Skeletal muscle cell (primary cell): ENCODE data around the gene FAM186B.
A peak's percentile ranks its signal among the peaks of the same experiment; 100 is the strongest.

Source experiments
- DNase-seq: peaks from one replicate; pipeline ENCODE4 v3.0.0-alpha.2; 2010; ENCODE audit warnings: low read depth
- H3K4me3 ChIP-seq: 2 replicates; pipeline ENCODE4 v1.5.1; 2011; ENCODE audit warnings: low read depth, mild to moderate bottlenecking, control low read depth, low read length, moderate library complexity

The FAM186B gene

DNA sequence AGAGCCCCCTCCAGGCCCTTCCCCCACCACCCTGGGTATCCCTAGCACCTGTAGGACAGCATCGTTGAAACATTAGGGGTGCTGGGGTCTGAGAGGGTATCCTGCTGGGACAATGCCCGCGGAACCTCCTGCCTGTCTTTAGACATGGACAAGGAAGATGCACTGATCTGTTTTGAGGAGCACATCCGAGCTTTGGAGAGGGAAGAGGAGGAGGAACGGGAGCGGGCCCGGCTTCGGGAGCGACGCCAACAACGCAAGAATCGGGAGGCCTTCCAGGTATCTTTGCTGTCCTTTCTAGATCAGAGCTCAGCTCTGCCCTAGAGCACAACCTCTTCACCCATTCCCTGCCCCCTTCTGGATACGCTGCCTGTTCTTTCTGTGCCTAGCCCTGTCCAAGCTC is 31.1 kb upstream of the FAM186B start:
- no peak overlapping the region for H3K4me3 ChIP-seq
- DNase-seq = no peak

GRCh38 chr12:49635656-49636055 is 30.2 kb upstream of the FAM186B start:
- no peak for DNase-seq
- H3K4me3 ChIP-seq = no peak overlapping the region

GRCh38 chr12:49635036-49635435 is 29.6 kb upstream of the FAM186B start:
- H3K4me3 ChIP-seq = no peak overlapping the region
- no peak for DNase-seq

GRCh38 chr12:49633703-49634345 is 28.4 kb upstream of the FAM186B start:
- no peak overlapping the region for H3K4me3 ChIP-seq
- DNase-seq = no peak

- no peak for DNase-seq
- no peak overlapping the region for H3K4me3 ChIP-seq
Observed at GRCh38 chr12:49632986-49633702, 27.7 kb upstream of the FAM186B start.

DNA sequence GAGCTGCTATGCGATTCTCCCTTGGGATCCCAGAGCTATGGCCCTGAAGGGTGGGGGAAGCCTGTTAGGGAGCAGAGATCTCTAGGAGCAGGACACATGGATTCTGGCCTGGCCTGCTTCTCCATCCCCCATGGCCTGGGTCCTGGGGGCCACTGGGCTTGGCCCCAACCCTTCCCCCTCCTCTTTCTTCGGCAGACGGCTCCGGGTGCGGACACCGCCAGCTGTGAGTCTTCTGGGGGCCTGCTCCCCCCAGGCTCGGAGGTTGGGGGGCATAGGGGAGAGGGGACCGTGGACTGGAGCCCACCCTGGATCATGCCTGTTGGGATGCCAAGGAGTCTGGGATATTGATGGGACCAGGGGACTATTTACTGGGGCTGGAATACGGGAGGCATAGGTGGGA is 27.0 kb upstream of the FAM186B start:
- no peak for DNase-seq
- no peak overlapping the region for H3K4me3 ChIP-seq

- H3K4me3 ChIP-seq = no peak overlapping the region
- DNase-seq = no peak
Observed at GRCh38 chr12:49631336-49631907, 26.0 kb upstream of the FAM186B start.

- no peak overlapping the region for H3K4me3 ChIP-seq
- DNase-seq = no peak
Observed at GRCh38 chr12:49627752-49628360, 22.4 kb upstream of the FAM186B start.

DNA sequence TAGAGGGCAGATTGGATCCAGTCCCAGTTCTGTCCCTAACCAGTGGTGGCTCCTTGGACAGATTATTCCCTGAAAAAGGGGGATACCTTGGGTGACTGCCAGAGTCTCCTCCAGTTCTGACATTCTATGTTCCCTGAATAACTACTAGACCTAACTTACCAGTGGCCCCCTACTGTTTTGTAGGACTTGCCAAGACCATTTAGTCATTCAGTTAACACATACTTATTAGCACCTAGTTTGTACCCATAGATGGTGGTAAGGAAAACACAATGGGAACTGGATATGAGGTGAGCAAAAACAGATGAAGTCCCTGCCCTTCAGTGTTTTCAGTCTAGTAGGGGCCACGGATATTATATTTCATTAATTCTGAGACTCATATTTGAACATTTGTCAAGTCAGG is 21.4 kb upstream of the FAM186B start:
- H3K4me3 ChIP-seq = no peak overlapping the region
- DNase-seq = no peak

GRCh38 chr12:49626169-49626835 is 20.9 kb upstream of the FAM186B start:
- DNase-seq = no peak
- no peak overlapping the region for H3K4me3 ChIP-seq

- DNase-seq = no peak
Observed at GRCh38 chr12:49624921-49625577, 19.6 kb upstream of the FAM186B start.

GRCh38 chr12:49623142-49623904 is 17.9 kb upstream of the FAM186B start, which contains the start of gene PRPF40B:
Gene PRPF40B (plus strand): TSS chr12:49623561. CDS start chr12:49623591, 30 bp downstream.
- DNase-seq = no peak

More at GRCh38 chr12:49624921-49625577, 19.6 kb upstream of the FAM186B start:
- H3K4me3 ChIP-seq = no peak overlapping the region

GRCh38 chr12:49622501-49623141 is 17.2 kb upstream of the FAM186B start:
- no peak for DNase-seq
- H3K4me3 ChIP-seq = peak overlapping the region; percentile 64

More at GRCh38 chr12:49623142-49623904, 17.9 kb upstream of the FAM186B start, which contains the start of gene PRPF40B:
- peak within 1 kb of the TSS; percentile 64 for H3K4me3 ChIP-seq

DNA sequence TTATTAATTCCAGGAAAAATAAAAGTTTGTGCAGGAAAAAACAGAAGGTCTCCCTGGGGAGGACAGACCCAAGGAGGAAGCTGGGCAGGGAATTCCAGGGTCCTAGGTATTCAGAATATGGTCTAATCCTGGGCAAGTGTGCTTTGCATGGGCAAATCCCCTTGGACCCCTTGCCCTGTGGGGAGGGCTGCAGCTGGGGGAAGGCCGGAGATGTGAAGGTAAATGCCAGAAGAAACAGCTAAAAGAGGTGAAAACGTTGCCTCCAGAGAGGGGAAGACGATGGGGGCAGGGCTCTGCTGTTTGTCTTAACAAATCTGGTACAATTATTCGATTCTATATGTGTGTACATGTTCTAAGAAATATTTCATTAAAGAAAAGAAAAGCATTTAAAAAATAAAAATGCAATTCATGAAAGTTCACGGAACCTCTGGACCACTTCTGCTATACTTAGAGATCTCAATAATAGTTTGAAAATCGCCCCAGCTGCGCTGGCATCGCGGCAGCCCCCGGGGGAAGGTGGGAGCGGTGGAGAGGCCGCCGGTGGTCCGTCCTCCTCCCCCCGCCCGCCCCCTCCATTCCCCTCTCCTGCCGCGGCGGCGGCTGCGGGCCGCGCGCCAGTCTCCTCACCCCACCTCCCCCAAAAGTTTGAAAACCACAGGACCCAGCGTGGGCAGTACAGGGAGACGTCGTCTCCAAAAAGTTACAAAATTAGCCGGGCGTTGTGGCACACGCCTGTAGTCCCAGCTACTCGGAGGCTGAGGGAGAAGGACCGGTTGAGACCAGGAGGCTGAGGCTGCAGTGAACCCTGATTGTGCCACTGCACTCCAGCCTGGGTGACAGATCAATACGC is 16.4 kb upstream of the FAM186B start:
- no peak for DNase-seq
- H3K4me3 ChIP-seq = peak overlapping the region; percentile 64

DNA sequence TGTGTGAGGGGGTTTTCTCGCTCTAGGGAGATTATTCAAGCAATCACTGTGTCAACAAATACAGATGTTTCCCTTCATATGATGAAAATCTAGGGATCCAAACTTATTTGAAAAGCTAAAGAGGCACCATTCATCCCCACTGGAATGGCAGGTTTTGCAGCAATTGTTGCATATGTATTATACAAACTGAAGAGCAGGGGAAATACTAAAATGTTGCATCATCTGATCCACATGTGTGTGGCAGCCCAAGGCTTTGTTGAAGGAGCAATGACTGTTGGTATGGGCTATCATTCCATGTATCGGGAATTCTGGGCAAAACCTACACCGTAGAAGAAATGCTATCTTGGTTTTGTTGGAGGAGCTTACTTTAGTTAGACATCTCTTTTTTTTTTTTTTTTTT is 13.8 kb upstream of the FAM186B start:
- DNase-seq = no peak
- no peak overlapping the region for H3K4me3 ChIP-seq

- H3K4me3 ChIP-seq = no peak overlapping the region
- no peak for DNase-seq
Observed at GRCh38 chr12:49618576-49618975, 13.1 kb upstream of the FAM186B start.

DNA sequence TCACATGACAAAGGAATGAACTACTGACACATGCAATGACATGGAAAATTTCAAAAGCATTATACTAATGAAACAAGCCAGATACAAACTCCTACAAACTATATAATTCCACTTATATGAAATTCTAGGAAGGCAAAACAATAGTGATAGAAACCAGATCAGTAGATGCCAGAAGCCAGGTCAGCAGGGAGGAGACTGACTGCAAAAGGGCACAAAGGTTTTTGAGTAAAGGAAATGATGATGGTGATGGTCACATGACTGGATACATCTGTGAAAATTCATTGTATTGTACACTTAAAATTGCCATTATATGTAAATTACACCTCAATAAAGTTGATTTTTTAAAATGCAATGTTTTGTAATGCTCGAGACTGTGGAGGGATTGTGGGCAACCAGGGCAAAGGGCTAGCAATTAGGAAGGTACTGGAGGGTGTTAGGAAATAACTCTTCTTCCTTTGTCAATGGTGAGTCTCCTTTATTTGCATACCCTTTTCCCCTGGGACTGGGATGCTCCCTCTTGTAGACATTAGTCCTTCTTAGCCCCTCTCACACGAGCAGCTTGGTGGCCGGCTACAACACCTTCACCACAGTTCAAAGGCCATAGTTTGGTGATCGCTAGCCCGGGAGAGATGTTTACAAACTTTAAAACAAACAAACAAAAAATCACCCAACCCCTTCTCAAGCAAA is 11.2 kb upstream of the FAM186B start:
- no peak for DNase-seq
- H3K4me3 ChIP-seq = no peak overlapping the region
